Thymus (tissue), 14 donors: Measurements from ENCODE around the gene CDC37L1. TPM values are rescaled to one million over a fixed set of nuclear protein-coding genes. Genes with fewer than 3 reads are reported as not detected.
A peak's percentile ranks its signal among the peaks of the same experiment; 100 is the strongest.

Source experiments
- DNase-seq, 9 donors: peaks; one replicate each; pipeline ENCODE4 v3.0.0-alpha.2; 2013; ENCODE audit warnings: low spot score in 9 of 9, low read depth in 6 of 9, missing footprints in 1 of 9
- H3K27ac ChIP-seq, 2 donors: one replicate each; pipeline ENCODE4 v1.5.1; 2013; ENCODE audit warnings: control low read depth in 1 of 2, low read depth in 1 of 2, low read length in 1 of 2, mild to moderate bottlenecking in 1 of 2, moderate library complexity in 1 of 2
- H3K27me3 ChIP-seq, 2 donors: one replicate each; pipeline ENCODE4 v1.5.1; 2013; ENCODE audit warnings: low read length in 1 of 2; ENCODE audit not compliant: control insufficient read depth in 2 of 2, insufficient read depth in 1 of 2
- H3K36me3 ChIP-seq, 2 donors: one replicate each; pipeline ENCODE4 v1.5.1; 2013; ENCODE audit warnings: low read length in 1 of 2, mild to moderate bottlenecking in 1 of 2, moderate library complexity in 1 of 2; ENCODE audit not compliant: control insufficient read depth in 2 of 2, insufficient read depth in 2 of 2
- H3K4me1 ChIP-seq, 2 donors: one replicate each; pipeline ENCODE4 v1.5.1; 2013; ENCODE audit warnings: low read length in 2 of 2; ENCODE audit not compliant: control insufficient read depth in 2 of 2, insufficient read depth in 2 of 2
- H3K4me3 ChIP-seq, 2 donors: one replicate each; pipeline ENCODE4 v1.5.1; 2013; ENCODE audit warnings: low read length in 2 of 2, control low read depth in 1 of 2, mild to moderate bottlenecking in 1 of 2
- H3K9me3 ChIP-seq, 2 donors: one replicate each; pipeline ENCODE4 v1.5.1; 2013; ENCODE audit warnings: low read length in 1 of 2, mild to moderate bottlenecking in 1 of 2; ENCODE audit not compliant: control insufficient read depth in 2 of 2, insufficient read depth in 1 of 2
- WGBS: extraction: QIAGEN DNeasy Blood & Tissue Kit; methylation state at CpG from one replicate; pipeline ENCODE4 v1.1.7; 2013; 5-methylcytosine and 5-hydroxymethylcytosine counted together
- long read RNA-seq, 10 donors: transcript quantifications; one replicate each; lab custom pipeline, GENCODE V29; 2026
- polyA plus RNA-seq: library from polyadenylated mRNA; stranded (reverse); fragments of 200-250 nt; gene quantifications from one replicate; pipeline ENCODE4 v1.2.3, GENCODE V29; 2013
- total RNA-seq: library from RNA; stranded (reverse); fragments of 120-200 nt; gene quantifications from one replicate; pipeline ENCODE4 v1.2.4, GENCODE V29; 2013
- donor health status: healthy.

Gene CDC37L1
- total RNA-seq: 14.5 TPM
- polyA plus RNA-seq: 16.9 TPM
- long read RNA-seq, donor 1: 0 reads
- long read RNA-seq, donor 2: 0 reads
- long read RNA-seq, donor 3, transcript CDC37L1-201 (7 exons, 3,502 nt): major isoform, 5 of 9 reads
- long read RNA-seq, donor 3, partial matches to known transcripts: 0 of 9 reads
- long read RNA-seq, donor 3, other reads (novel, unspliced or antisense): 0 of 9 reads
- long read RNA-seq, donor 4, partial matches to known transcripts: 0 of 3 reads
- long read RNA-seq, donor 4, other reads (novel, unspliced or antisense): 0 of 3 reads
- long read RNA-seq, donor 5, transcript CDC37L1-203 (2 exons, 784 nt): major isoform, 8 of 16 reads
- long read RNA-seq, donor 5, partial matches to known transcripts: 5 of 16 reads
- long read RNA-seq, donor 5, other reads (novel, unspliced or antisense): 0 of 16 reads
- long read RNA-seq, donor 6, partial matches to known transcripts: 0 of 2 reads
- long read RNA-seq, donor 6, other reads (novel, unspliced or antisense): 0 of 2 reads
- long read RNA-seq, donor 7, transcript CDC37L1-201 (7 exons, 3,502 nt): major isoform, 9 of 11 reads
- long read RNA-seq, donor 7, partial matches to known transcripts: 0 of 11 reads
- long read RNA-seq, donor 7, other reads (novel, unspliced or antisense): 0 of 11 reads
- long read RNA-seq, donor 8, partial matches to known transcripts: 0 of 3 reads
- long read RNA-seq, donor 8, other reads (novel, unspliced or antisense): 0 of 3 reads
- long read RNA-seq, donor 9: 0 reads
- long read RNA-seq, donor 10, partial matches to known transcripts: 0 of 4 reads
- long read RNA-seq, donor 10, other reads (novel, unspliced or antisense): 0 of 4 reads

- peaks cover 0 to 3% of the 10 kb centered on the region in 2 donors for H3K36me3 ChIP-seq
- peak within 1 kb of the TSS; percentile 56 to 93 for H3K4me3 ChIP-seq
- H3K9me3 ChIP-seq: no peaks in the 10 kb centered on the region
- H3K4me1 ChIP-seq: no peaks in the 10 kb centered on the region
- H3K27me3 ChIP-seq: no peaks in the 10 kb centered on the region
- DNase-seq: peak; percentile 92 to 98 (median 95)
- WGBS: under 1% methylated on average over 66 of the region's 66 CpGs
- peak within 1 kb of the TSS; percentile 99 to 100 for H3K27ac ChIP-seq
Measured at GRCh38 chr9:4679268-4680172, at the start of gene CDC37L1. Gene CDC37L1, plus strand, starts transcription at chr9:4679569. Its CDS starts 199 bp downstream, at chr9:4679768.

- Histone ChIP-seq H3K4me1 (peaks cover 0 to 4% of the 10 kb centered on the region in 2 donors), H3K27ac (no peak overlapping the region), H3K9me3 (no peaks in the 10 kb centered on the region), H3K36me3 (no peaks in the 10 kb centered on the region), H3K27me3 (peaks cover 0 to 3% of the 10 kb centered on the region in 2 donors), H3K4me3 (no peak overlapping the region)
- 58% methylated on average over 2 of the region's 2 CpGs for WGBS
- DNase-seq: no peak
Measured at GRCh38 chr9:4630836-4631235, 48.5 kb upstream of the CDC37L1 start.

- 86% methylated on average over 3 of the region's 3 CpGs for WGBS
Measured at GRCh38 chr9:4638968-4639367, 40.4 kb upstream of the CDC37L1 start.

GRCh38 chr9:4639420-4639819 lies 39.9 kb upstream of the CDC37L1 start:
- Histone ChIP-seq H3K36me3 (no peaks in the 10 kb centered on the region), H3K27me3 (no peaks in the 10 kb centered on the region), H3K4me3 (no peak overlapping the region), H3K4me1 (peaks cover 0 to 2% of the 10 kb centered on the region in 2 donors), H3K27ac (no peak overlapping the region), H3K9me3 (no peaks in the 10 kb centered on the region)
- WGBS: 68% methylated on average over 2 of the region's 2 CpGs
- DNase-seq: no peak

More at GRCh38 chr9:4638968-4639367, 40.4 kb upstream of the CDC37L1 start:
- no peaks in the 10 kb centered on the region for H3K36me3 ChIP-seq
- no peaks in the 10 kb centered on the region for H3K27me3 ChIP-seq
- no peak overlapping the region for H3K4me3 ChIP-seq
- H3K9me3 ChIP-seq: no peaks in the 10 kb centered on the region
- H3K4me1 ChIP-seq: peaks cover 0 to 2% of the 10 kb centered on the region in 2 donors
- no peak overlapping the region for H3K27ac ChIP-seq
- DNase-seq: peak in 1 of 9 donors; percentile 26

GRCh38 chr9:4640027-4640426 lies 39.3 kb upstream of the CDC37L1 start:
- peaks cover 0 to 2% of the 10 kb centered on the region in 2 donors for H3K4me1 ChIP-seq
- 60% methylated on average over 2 of the region's 2 CpGs for WGBS
- no peak overlapping the region for H3K4me3 ChIP-seq
- peak in 6 of 9 donors; percentile 32 to 75 (median 40) for DNase-seq
- no peak overlapping the region for H3K27ac ChIP-seq
- H3K9me3 ChIP-seq: no peaks in the 10 kb centered on the region
- no peaks in the 10 kb centered on the region for H3K27me3 ChIP-seq
- H3K36me3 ChIP-seq: no peaks in the 10 kb centered on the region

- Histone ChIP-seq H3K36me3 (no peaks in the 10 kb centered on the region), H3K27ac (no peak overlapping the region), H3K9me3 (no peaks in the 10 kb centered on the region), H3K4me3 (no peak overlapping the region), H3K27me3 (no peaks in the 10 kb centered on the region), H3K4me1 (peaks cover 0 to 2% of the 10 kb centered on the region in 2 donors)
- 96% methylated on average over 2 of the region's 2 CpGs for WGBS
- DNase-seq: no peak
Measured at GRCh38 chr9:4642351-4642750, 37.0 kb upstream of the CDC37L1 start.

GRCh38 chr9:4654084-4654483 lies 25.3 kb upstream of the CDC37L1 start:
- Histone ChIP-seq H3K27ac (no peak overlapping the region), H3K4me3 (no peak overlapping the region), H3K36me3 (no peaks in the 10 kb centered on the region), H3K27me3 (peaks cover 0 to 3% of the 10 kb centered on the region in 2 donors), H3K9me3 (no peaks in the 10 kb centered on the region), H3K4me1 (no peaks in the 10 kb centered on the region)
- 92% methylated on average over 9 of the region's 9 CpGs for WGBS
- no peak for DNase-seq

GRCh38 chr9:4654538-4654937 lies 24.8 kb upstream of the CDC37L1 start:
- no peak for DNase-seq
- no peak overlapping the region for H3K4me3 ChIP-seq
- no peaks in the 10 kb centered on the region for H3K4me1 ChIP-seq

More at GRCh38 chr9:4654538-4654937, 24.8 kb upstream of the CDC37L1 start:
- H3K27ac ChIP-seq: no peak overlapping the region
- peaks cover 0 to 3% of the 10 kb centered on the region in 2 donors for H3K27me3 ChIP-seq
- WGBS: 88% methylated on average over 10 of the region's 10 CpGs
- no peaks in the 10 kb centered on the region for H3K9me3 ChIP-seq
- no peaks in the 10 kb centered on the region for H3K36me3 ChIP-seq
